ENCODE results near the gene AP5B1.

The AP5B1 gene

GRCh38 chr11:65801153-65801987 is 20.6 kb upstream of the AP5B1 start:
- no peak for DNase-seq (ENCODE audit: low read depth)

DNA sequence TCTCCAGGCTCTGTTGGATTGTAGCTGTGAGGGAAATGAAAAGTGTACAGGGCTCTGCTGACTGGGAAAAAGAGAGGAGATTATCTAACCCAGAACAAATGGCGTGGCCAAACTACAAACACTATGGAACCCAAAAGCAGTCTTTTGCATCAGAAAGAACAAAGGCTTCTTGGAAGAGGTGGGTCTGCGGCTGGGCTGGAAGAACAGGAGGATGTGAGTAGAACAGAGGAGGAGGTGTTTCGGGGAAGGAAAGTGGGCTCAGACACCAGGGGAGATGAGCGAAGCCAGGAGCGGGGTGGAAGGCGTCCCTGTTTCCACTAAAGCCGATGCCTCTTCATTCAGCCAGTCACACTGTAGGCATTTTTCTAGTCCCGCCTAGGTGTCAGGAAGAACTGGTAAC is 18.1 kb upstream of the AP5B1 start:
- DNase-seq (ENCODE audit: low read depth) = no peak

DNA sequence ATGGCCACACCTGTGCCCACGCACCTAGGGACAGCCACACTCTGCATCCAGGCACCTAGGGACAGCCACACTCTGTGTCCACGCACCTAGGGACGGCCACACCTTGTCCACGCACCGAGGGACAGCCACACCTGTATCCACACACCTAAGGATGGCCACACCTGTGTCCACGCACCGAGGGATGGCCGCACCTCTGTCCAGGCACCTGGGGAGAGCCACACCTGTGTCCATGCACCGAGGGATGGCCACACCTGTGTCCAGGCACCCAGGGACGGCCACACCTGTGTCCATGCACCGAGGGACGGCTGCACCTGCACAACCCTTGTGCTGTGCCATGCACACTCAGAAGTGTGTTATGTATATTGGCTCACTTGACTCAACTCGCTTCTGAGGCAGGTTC is 16.9 kb upstream of the AP5B1 start:
- DNase-seq (ENCODE audit: low read depth) = no peak

- no peak for DNase-seq (ENCODE audit: low read depth)
These were observed 16.2 kb upstream of the AP5B1 start for GRCh38 chr11:65796726-65797601.

DNA sequence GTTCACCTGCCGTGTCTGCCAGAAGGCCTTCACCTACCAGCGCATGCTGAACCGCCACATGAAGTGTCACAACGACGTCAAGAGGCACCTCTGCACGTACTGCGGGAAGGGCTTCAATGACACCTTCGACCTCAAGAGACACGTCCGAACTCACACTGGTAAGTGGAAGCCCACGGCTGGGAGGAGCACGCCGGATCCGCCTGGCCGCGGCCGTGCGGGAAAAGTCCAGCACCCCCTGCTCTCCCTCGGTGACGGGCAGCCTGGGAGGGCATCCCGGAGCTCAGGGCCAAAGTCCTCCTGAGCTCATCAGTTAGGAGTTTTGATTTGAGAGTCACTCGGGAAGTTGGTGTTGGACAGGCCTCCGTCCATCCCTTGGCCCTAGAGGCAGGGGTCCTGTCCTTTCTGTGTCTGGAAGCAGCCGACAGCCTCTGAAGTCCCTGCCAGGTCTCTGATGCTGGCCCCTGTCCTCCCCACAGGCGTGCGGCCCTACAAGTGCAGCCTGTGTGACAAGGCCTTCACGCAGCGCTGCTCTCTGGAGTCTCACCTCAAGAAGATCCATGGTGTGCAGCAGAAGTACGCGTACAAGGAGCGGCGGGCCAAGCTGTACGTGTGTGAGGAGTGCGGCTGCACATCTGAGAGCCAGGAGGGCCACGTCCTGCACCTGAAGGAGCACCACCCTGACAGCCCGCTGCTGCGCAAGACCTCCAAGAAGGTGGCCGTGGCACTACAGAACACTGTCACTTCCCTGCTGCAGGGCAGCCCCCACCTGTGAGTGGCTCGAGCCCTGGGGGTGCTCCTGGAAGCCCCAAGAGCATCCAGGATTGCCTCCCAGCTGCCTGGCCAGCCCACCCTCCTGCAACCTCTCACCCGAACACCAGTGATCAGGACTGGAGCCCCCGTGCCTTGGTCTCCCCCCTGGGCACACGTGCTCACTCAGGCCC is 14.1 kb upstream of the AP5B1 start:
- DNase-seq (ENCODE audit: low read depth) = no peak

DNA sequence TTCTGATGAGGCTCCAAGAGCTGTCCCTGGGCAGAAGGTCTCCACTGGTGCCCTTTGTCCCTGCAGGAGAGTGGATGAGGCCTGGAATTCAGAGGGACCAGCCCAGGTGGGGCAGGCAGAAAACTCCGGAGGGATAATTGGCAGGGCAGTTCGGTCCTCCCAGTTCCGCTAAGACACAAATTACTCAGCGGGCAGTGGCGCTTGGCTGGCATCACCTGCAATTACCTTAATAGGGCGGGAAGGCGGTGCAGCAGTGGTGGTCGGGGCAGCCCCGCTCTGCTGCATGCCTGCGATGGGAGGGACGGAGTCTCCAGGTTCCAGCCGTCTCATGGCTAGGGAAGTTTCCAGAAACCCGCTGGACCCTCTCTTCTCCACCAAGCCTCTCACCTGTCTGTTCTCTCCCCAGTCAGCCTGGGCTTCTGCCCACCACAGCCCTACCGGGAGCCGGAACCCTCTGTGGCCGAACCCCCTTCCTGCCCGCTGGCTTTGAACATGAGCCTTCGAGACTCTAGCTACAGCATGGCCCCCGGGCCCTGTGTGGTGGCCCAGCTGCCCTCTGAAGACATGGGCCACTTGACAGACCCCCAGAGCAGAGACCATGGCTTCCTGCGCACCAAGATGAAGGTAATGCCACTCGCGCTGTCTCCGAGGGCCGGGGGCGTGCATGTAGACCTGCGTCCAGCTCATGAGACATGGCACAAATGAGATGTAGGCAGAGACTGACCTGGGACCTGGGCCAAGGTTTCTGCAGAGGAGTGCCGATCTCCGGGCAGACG is 13.0 kb upstream of the AP5B1 start:
- DNase-seq (ENCODE audit: low read depth) = no peak

DNA sequence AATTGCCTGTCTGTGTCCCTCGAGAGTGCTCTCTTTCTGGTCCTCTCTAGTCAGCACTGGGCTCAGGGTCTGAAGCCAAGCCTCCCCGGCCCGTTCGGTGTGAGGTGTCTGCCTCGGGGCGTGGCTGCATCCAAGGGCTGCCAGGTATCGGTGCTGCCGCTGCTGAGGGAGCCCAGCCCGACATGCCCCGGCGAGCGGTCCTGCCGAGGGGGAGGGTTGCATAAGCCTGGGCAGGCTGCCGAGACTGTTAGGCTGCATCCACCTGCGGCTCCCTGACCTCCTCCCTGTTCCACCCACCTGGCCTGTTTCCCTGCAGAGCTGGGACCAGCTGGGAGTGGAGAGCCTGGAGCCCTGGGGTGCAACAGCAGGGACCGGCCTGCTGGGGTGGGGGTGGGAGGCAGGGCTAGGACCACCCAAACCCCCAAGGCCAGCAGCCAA is 12.4 kb upstream of the AP5B1 start:
- no peak for DNase-seq (ENCODE audit: low read depth)

GRCh38 chr11:65792456-65792855 is 11.7 kb upstream of the AP5B1 start:
- DNase-seq (ENCODE audit: low read depth) = no peak

DNA sequence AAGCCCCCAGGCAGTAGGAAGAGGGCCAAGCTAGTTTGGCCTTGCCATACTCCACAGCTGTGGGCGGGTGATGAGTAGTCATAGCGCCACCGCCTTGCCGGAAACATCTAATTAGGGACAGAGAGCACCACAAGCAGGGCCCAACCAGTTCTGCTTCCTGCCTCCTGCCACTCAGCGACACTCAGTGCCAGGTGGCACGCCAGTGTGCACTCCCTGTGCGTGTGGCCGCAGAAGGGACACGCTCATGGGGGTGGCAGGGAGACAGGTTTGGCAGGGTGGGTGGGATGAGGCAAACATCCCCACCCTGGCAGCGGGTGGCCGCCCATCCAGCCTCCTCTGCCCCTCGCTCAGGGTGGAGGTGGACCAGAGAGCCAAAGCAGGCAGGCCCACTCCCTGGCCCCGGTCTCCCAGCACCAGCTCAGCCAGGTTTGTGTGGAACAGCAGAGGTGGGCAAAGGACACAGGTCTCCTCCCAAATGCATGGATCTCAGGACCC is 11.0 kb upstream of the AP5B1 start:
- no peak for DNase-seq (ENCODE audit: low read depth)

- DNase-seq (ENCODE audit: low read depth) = no peak
These were observed 10.3 kb upstream of the AP5B1 start for GRCh38 chr11:65790902-65791650.

- no peak for DNase-seq (ENCODE audit: low read depth)
These were observed 9.5 kb upstream of the AP5B1 start for GRCh38 chr11:65790104-65790901.

DNA sequence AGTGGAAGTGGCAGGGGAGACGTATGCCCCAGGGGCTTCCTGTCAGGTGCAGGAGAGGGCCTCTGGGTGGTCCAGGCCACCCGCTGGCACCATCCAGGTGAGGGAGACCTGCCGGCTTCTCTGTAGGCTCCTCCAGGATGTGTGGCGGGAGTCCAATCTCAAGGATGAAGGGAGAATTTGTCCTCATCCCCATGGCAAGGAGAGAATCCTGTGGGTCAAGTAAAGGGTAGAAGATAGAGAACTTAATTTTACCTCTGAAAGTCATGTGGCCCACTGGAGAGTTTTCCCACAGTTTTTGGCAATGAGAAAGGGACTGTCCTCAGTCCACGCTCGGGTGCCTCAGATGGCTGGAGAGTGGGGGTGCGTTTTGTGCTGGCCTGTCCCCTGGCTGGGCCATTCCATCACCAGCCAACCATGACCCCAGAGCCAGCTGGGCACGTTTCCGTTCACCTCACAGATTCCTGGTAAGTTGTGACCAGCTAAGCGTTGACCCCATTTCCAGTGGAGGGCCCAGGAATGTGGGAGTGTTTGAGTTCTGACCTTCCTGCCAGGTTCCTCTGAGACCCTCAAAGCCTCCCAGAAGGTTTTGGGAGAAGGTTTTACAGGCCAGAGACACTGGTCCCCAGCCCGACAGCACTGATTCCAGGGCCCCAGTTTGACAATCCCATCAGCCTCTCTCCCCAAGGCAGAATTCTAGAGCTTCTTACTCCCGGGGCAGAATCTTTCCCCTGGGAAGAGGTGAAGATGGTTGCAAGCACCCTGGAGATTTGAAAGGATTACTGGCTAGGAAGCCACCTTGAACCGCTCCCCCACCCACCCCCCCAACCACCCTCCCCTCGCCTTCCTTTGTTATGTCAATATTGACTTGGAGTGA is 8.7 kb upstream of the AP5B1 start:
- no peak for DNase-seq (ENCODE audit: low read depth)

- no peak for DNase-seq (ENCODE audit: low read depth)
These were observed 8.0 kb upstream of the AP5B1 start for GRCh38 chr11:65788821-65789220.

DNA sequence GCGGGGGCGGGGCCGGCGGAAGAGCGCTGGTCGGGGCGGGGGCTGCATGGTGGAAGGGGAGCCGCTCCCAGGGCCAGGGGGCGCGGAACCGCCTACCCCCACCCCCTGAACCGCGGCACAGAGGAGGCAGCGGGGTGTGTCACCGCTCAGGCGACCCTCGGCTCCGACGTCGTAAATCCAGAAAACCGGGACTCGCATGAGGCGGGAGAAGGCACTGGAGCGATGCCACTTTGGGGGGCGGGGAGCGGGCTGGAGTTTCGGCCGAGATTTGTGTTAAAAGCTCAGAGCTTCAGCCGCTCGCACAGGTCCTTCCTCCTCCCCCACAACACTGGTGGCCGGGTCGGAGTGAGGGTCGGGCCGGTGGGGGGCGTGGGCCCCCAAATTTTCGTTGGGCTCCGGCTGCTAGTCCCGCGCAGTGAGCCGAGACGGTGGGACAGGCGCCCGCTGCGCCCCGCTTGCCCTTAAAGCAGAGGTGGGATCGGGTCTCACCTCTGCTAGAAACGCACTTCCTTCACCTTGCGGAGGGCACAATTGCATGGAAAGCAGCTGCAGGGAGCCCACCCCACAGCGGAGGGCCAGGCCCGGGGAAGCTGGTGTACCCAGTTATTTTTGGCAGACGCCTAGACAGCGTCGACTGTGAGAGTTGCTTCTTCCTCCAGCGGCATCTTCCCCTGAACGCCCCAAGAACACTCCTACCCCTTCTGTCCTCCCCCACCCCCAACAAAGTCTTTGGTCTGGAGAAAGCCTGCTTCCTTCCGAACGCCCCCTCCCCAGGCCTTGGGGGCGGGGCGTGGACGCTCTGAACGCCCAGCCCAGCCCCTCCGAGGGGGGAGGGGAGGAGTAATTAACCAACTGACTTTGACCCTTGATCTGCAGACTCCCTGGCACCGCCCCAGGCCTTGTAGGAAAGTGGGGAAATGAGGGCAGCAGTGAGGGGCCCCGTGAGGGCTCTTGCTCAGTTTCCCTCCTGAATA is 7.2 kb upstream of the AP5B1 start:
- no peak for DNase-seq (ENCODE audit: low read depth)

DNA sequence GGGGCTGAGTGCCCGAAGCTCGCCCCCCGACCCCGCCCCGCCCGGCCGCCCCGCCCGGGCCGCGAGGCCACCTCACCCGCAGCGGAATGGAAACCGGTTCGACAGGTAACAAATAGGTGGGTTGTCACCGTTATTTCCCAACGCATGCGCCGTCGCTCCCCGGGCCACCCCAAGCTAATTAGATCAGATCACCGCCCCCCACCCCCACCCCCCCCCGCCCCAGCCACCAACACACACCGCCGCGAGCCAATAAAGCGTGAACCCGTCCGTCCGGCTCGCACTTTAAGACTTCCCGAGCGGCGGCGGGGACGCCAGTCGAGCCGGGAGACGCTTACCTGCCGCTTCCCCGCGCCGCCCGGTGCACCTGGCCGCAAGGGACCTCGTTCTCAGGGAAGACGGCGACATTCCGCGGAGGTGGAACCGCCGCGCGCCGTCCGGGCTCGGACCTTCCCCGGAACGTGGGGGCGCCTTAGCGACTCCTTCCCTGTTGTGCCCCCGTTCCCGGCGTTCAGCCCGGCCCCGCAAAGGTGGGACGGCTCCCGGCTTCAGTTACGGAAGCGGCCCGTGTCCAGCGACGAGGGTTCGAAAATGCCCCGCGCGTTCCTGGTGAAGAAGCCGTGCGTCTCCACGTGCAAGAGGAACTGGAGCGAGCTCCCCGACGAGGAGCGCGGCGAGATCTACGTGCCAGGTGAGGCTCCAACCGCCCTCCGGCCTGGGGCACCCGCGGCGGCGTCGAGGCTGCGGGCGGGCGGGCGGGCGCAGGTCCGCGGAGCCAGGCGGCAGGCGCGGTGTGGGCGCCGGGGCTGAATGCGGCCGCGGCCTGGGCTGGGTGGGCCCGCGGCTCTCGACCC is 6.2 kb upstream of the AP5B1 start, which contains the start of gene OVOL1:
TSS of gene OVOL1 (plus strand) at position 278 of the 851 bp plus-strand sequence. CDS start at position 589, 311 bp downstream.
- DNase-seq (ENCODE audit: low read depth) = no peak

Data from GM04503 (cell line).